ENCODE data around the gene BCR.

DNA sequence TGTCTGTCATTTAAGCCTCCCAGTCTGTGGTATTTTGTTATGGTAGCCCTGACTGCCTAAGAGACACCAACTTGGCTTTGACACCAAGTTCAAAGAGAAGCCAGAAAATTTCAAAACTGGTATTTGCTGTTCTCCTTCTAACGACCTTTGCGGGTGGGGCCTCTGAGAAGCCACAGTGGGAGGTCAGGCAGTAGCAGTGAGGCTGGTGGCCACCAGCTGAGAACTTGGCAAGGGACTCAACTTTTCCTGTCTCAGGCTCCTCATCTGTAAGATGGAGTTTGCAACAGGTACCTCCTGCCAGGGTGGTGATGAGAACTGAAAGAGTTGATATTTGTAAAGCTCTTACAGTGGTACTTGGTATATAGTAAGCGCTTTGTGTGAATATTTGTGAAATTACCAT, 183.4 kb downstream of the BCR start:
- TF ChIP-seq POLR2AphosphoS5 (IDR thresholded peaks at IDR 0.05; ENCODE audit: low read depth, low read length) (no peak), POLR2A (IDR thresholded peaks at IDR 0.05; ENCODE audit: low read depth, low read length) (no peak), TAF1 (IDR thresholded peaks at IDR 0.05; ENCODE audit: borderline replicate concordance, low read depth, low read length) (no peak)

Data from GM12892 (cell line).